Uterus (tissue), 4 donors: Measurements from ENCODE around the gene EIF2B1. TPM values are rescaled to one million over a fixed set of nuclear protein-coding genes. Genes with fewer than 3 reads are reported as not detected.

Experiments
- DNase-seq, 2 donors: peaks; one replicate each; pipeline ENCODE4 v3.0.0-alpha.2; 2019 to 2020
- H3K27ac ChIP-seq, 2 donors: fragments of 200-600 bp; sonication (generic); 1 replicate in 1 of 2; 2 replicates in 1 of 2; pipeline ENCODE4 v1.5.1; 2016 to 2018
- H3K27me3 ChIP-seq, 2 donors: fragments of 200-600 bp; sonication (generic); one replicate each; pipeline ENCODE4 v1.5.1; 2018 to 2019; ENCODE audit warnings: control low read depth in 1 of 2
- H3K36me3 ChIP-seq, 2 donors: fragments of 200-600 bp; sonication (generic); one replicate each; pipeline ENCODE4 v1.5.1; 2019; ENCODE audit warnings: control low read depth in 1 of 2
- H3K4me1 ChIP-seq, 2 donors: fragments of 200-600 bp; sonication (generic); one replicate each; pipeline ENCODE4 v1.5.1; 2018 to 2019; ENCODE audit warnings: control low read depth in 1 of 2
- H3K4me3 ChIP-seq, 2 donors: fragments of 200-600 bp; sonication (generic); 1 replicate in 1 of 2; 2 replicates in 1 of 2; pipeline ENCODE4 v1.5.1; 2018 to 2019; ENCODE audit warnings: mild to moderate bottlenecking in 1 of 2
- H3K9me3 ChIP-seq, 2 donors: fragments of 200-600 bp; sonication (generic); one replicate each; pipeline ENCODE4 v1.5.1; 2019; ENCODE audit warnings: control low read depth in 1 of 2
- POLR2A ChIP-seq, 2 donors: fragments of 450-650 bp; IDR thresholded peaks; one replicate each; pipeline ENCODE4 v1.6.1; 2016; ENCODE audit warnings: antibody characterized with exemption in 2 of 2, mild to moderate bottlenecking in 1 of 2, moderate library complexity in 1 of 2
- intact Hi-C: fragments of 100-400 bp; cut with DNase I; formaldehyde crosslinking; loops from one replicate; pipeline ENCODE4 v1.15.1; 2023; ENCODE audit warnings: low total_unique reads
- total RNA-seq, 4 donors: library from RNA; depleted of rRNA in 3 of 4; stranded (reverse); fragments of >200 nt in 3 of 4; gene quantifications; one replicate each; pipeline versions ENCODE4 v1.1.0 to v1.2.4, GENCODE V29; 2014 to 2023
- TF ChIP-seq, protein P1 (sequence below), 4 experiments: fragments of 200-600 bp in 2 of 4; fragments of 450-650 bp in 2 of 4; sonication (generic) in 2 of 4; IDR thresholded peaks; one replicate each; pipeline ENCODE4 v1.5.1; 2016 to 2019; ENCODE audit warnings: antibody characterized with exemption in 4 of 4, mild to moderate bottlenecking in 2 of 4, moderate library complexity in 1 of 4
- donor health status: DM: yes; HTN: yes; CAD: no.

The EIF2B1 gene
- total RNA-seq, 4 donors from 2014 or later = 35.1 to 114 (median 66.7) TPM

DNA sequence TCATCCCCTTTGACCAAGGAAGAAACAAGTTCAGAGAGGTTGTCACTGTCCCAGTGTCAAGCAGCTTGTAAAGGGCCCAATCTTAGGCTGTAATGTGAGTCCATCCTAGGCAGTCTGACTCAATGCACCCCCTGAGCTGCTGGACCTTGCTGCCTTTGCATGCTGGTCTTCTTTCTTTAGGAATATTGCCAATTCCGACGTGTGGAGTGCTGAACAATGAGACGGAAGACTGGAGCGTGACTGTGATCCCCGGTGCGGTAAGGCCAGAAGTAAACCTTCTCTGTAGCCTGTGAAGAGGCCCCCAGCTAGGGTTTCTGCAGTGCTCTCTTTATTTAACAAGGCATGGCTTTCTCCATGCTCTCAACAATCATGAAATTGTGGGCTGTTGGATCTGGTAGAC is 38.4 kb upstream of the EIF2B1 start:
- Histone ChIP-seq H3K27me3 (no peaks in the 10 kb centered on the region), H3K9me3 (no peaks in the 10 kb centered on the region), H3K4me1 (peaks cover 0 to 5% of the 10 kb centered on the region in 2 donors), H3K27ac (no peak overlapping the region), H3K4me3 (peak overlapping the region; percentile 88 to 94), H3K36me3 (no peaks in the 10 kb centered on the region)
- DNase-seq = no peak
- TF ChIP-seq, protein P1, sequence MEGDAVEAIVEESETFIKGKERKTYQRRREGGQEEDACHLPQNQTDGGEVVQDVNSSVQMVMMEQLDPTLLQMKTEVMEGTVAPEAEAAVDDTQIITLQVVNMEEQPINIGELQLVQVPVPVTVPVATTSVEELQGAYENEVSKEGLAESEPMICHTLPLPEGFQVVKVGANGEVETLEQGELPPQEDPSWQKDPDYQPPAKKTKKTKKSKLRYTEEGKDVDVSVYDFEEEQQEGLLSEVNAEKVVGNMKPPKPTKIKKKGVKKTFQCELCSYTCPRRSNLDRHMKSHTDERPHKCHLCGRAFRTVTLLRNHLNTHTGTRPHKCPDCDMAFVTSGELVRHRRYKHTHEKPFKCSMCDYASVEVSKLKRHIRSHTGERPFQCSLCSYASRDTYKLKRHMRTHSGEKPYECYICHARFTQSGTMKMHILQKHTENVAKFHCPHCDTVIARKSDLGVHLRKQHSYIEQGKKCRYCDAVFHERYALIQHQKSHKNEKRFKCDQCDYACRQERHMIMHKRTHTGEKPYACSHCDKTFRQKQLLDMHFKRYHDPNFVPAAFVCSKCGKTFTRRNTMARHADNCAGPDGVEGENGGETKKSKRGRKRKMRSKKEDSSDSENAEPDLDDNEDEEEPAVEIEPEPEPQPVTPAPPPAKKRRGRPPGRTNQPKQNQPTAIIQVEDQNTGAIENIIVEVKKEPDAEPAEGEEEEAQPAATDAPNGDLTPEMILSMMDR (IDR thresholded peaks at IDR 0.05) = no peak
- TF ChIP-seq POLR2A (IDR thresholded peaks at IDR 0.05) = no peak
- intact Hi-C loops = no loop called here

DNA sequence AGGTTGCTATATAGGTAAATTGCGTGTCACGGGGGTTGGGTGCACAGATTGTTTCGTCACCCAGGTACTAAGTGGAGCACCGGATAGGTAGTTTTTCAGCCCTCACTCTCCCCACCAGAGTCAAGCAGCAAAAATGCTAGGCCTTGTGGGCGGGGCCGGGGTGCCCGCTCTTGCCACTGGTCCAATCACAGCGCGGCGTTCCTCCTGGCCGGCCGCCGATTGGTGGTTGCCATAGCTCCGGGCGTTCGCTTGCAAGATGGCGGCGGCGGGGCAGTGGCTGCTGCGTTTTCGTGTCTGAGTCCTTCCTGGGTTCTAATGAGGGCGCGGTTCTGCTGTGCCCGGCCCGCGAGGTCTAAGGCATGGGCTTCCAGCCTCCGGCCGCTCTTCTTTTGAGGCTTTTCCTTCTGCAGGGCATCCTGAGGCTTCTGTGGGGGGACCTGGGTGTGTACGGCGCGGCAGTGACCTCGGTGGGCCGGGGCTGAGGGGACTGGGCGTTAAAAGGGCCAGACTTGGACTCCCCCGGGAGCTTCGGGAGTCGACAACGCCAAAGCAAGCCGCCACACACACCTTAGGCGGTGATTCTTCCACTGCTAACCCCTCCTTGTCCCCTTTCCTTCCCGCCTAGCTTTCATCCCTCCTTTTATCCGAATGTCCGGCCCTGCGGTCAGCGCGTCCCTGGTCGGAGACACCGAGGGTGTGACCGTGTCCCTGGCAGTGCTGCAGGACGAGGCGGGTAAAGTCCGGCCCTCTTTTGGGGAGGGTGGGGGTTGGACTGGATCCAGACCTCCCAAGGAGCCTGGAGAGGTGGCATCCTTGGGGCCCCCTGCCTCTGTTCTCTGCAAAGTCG is 37.6 kb upstream of the EIF2B1 start, which contains the start of gene TCTN2:
Gene TCTN2, plus strand, starts transcription at position 232 of the 847 bp plus-strand sequence. Its CDS starts 128 bp downstream, at position 360.
- Histone ChIP-seq H3K4me3 (peak within 1 kb of the TSS; percentile 88 to 94), H3K9me3 (no peaks in the 10 kb centered on the region), H3K27me3 (no peaks in the 10 kb centered on the region), H3K4me1 (peaks cover 0 to 5% of the 10 kb centered on the region in 2 donors), H3K27ac (peak within 1 kb of the TSS in 1 of 2 donors; percentile 60), H3K36me3 (no peaks in the 10 kb centered on the region)
- intact Hi-C loops = no loop called here
- TF ChIP-seq, protein P1 (IDR thresholded peaks at IDR 0.05) = no peak
- peak in 1 of 2 donors; percentile 23 for TF ChIP-seq POLR2A (IDR thresholded peaks at IDR 0.05)
- DNase-seq = peak; percentile 94 to 96

DNA sequence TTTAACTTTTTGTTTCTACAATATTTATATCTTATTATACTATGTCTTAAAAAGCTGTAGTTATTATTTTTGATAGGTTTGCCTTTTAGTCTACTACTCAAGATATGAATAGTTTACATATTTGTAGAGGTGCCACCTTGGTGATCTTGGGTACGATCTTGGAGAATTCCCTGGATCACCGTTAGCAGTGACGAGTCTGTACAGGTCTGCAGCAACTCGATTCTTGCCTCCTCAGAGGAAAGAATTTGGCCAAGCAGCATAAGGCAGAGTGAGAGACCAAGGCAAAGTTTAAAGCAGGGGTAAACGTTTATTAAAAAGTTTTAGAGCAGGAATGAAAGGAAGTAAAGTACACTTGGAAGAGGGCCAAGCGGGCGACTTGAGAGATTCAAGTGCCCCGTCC is 34.3 kb upstream of the EIF2B1 start:
- no peak for DNase-seq
- Histone ChIP-seq H3K9me3 (no peaks in the 10 kb centered on the region), H3K27me3 (no peaks in the 10 kb centered on the region), H3K4me1 (peaks cover 0 to 5% of the 10 kb centered on the region in 2 donors), H3K36me3 (no peaks in the 10 kb centered on the region), H3K27ac (no peak overlapping the region), H3K4me3 (no peak overlapping the region)
- intact Hi-C loops = no loop called here
- TF ChIP-seq POLR2A (IDR thresholded peaks at IDR 0.05) = no peak
- TF ChIP-seq, protein P1 (IDR thresholded peaks at IDR 0.05) = no peak

DNA sequence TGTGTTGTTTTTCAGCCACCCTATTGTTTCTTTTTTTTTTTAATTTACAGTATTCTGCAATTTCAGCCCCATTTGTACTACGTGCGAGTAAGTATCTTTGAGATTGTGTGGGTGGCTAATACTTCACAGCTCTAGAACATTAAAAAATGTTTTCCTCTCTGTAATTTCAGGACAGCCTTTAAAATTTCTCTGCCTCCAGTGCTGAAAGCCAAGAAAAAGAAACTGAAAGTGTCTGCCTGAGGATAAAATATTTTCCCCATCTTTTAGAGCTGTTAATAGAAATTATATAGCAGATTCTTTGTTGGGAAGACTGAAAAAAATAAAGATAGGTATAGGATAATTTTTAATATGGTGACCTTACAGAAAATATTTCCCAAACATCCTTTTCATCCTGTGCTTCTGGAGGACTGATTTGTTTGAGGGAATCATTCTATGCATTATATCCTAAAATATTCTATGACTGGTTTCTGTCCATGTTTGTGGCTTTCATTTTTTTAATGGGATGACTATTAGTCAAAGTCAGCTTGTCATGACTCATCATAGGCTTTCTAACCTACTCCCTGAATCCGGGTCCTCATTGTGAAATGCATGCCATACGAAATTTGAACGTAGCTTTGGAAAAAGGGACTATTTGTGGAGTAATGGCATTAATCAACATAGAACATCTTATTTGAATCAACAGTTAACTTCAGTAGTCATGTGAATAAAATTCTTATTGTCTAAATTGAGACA is 26.7 kb upstream of the EIF2B1 start:
- intact Hi-C loops = no loop called here
- TF ChIP-seq, protein P1 (IDR thresholded peaks at IDR 0.05) = no peak
- TF ChIP-seq POLR2A (IDR thresholded peaks at IDR 0.05) = no peak

DNA sequence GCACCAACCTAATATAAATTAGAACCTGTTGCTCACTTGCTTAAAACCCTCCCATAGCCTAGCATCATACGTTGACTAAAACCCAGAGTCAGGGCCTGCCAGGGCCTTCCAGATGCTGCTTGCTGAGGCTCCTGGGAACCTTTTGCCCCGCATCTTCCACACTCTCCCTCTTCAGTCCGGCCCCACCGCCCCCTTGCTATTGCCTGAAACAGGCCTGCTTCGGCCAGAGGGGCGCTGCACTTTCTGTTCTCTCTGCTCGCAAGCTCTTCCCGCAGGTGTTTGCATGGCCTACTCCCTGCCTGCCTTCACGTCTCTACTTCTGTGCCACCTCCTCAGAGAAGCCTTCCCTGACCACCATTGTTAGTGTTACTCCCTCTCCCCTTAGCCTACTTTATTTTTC is 23.7 kb upstream of the EIF2B1 start:
- TF ChIP-seq, protein P1 (IDR thresholded peaks at IDR 0.05) = no peak
- TF ChIP-seq POLR2A (IDR thresholded peaks at IDR 0.05) = no peak
- intact Hi-C loops = no loop called here
- Histone ChIP-seq H3K4me1 (no peaks in the 10 kb centered on the region), H3K9me3 (no peaks in the 10 kb centered on the region), H3K27ac (no peak overlapping the region), H3K36me3 (no peaks in the 10 kb centered on the region), H3K27me3 (no peaks in the 10 kb centered on the region), H3K4me3 (no peak overlapping the region)
- no peak for DNase-seq

More for the DNA sequence above, 26.7 kb upstream of the EIF2B1 start:
- H3K9me3 ChIP-seq = no peaks in the 10 kb centered on the region
- no peak overlapping the region for H3K4me3 ChIP-seq
- H3K27ac ChIP-seq = peak overlapping the region; percentile 42 to 50
- DNase-seq = no peak
- no peaks in the 10 kb centered on the region for H3K36me3 ChIP-seq
- no peaks in the 10 kb centered on the region for H3K4me1 ChIP-seq
- no peaks in the 10 kb centered on the region for H3K27me3 ChIP-seq
